HL-60 (cell line): Measurements from ENCODE around the gene HEATR1.

Experiments used
- CTCF ChIP-seq: IDR thresholded peaks from one replicate; pipeline ENCODE4 v1.5.1; 2011; ENCODE audit warnings: low read length, control low read depth, inconsistent platforms; ENCODE audit not compliant: insufficient read depth
- GABPA ChIP-seq: IDR thresholded peaks from 2 replicates; pipeline ENCODE4 v1.6.1; 2012; ENCODE audit warnings: low read depth
- REST ChIP-seq: IDR thresholded peaks from 2 replicates; pipeline ENCODE4 v1.6.1; 2012; ENCODE audit warnings: low read depth; ENCODE audit not compliant: insufficient replicate concordance
- SPI1 ChIP-seq: IDR thresholded peaks from 2 replicates; pipeline ENCODE4 v1.6.1; 2012; ENCODE audit warnings: low read depth, mild to moderate bottlenecking, borderline replicate concordance

GRCh38 chr1:236642763-236643162 lies 38.4 kb upstream of the HEATR1 start:
- TF ChIP-seq CTCF (no peak), REST (no peak), SPI1 (no peak), GABPA (no peak)
